K562 (cell line): ENCODE measurements around the gene CEP68. TPM values are rescaled to one million over a fixed set of nuclear protein-coding genes. Genes with fewer than 3 reads are reported as not detected.

Experiments used
- ATAC-seq: fragments of 200-7000 bp; cut with Tn5 transposase; 3 replicates; pipeline ENCODE4 v1.9.1; 2020; ENCODE audit warnings: moderate library complexity
- BruUV-seq: library from RNA; stranded (reverse); fragments of 400-500 nt; replicated peaks from 2 replicates; lab custom pipeline; 2021; lab: Mats Ljungman, UMichigan
- CTCF ChIA-PET: fragments of 300-600 bp; formaldehyde crosslinking; extraction: SDS; loops from one replicate; lab custom pipeline; 2021; ENCODE audit warnings: low intra/inter-chr PET ratio; lab: Yijun Ruan, JAX
- POLR2A ChIA-PET: fragments of 300-600, 350-650 bp; sonication (Branson Sonifier 250); formaldehyde crosslinking; extraction: SDS; loops from one replicate; lab custom pipeline; 2021; ENCODE audit warnings: antibody characterized with exemption, inconsistent platforms; lab: Yijun Ruan, JAX
- DNase-seq, 4 experiments: peaks; one replicate each; pipeline versions ENCODE4 v3.0.0 to v3.0.0-alpha.2; 2011 to 2018; ENCODE audit warnings: low spot score in 3 of 4, mixed read lengths in 3 of 4; ENCODE audit errors: extremely low read depth in 1 of 4
- FAIRE-seq: peaks from 2 replicates; lab custom pipeline; 2011; peaks lifted over from hg19 to GRCh38; lab: Jason Lieb, UNC
- H2AFZ ChIP-seq: 2 replicates; pipeline ENCODE4 v1.6.0; 2011; ENCODE audit warnings: low read depth, low read length, control low read depth, inconsistent platforms
- H3K27ac ChIP-seq: fragments of 200-600 bp; 3 replicates; pipeline ENCODE4 v1.8.0; 2011; ENCODE audit warnings: low read depth, mild to moderate bottlenecking, control low read depth, inconsistent platforms, low read length, moderate library complexity, mixed read lengths; ENCODE audit errors: extremely low read depth
- H3K27me3 ChIP-seq, 2 experiments: fragments of 300-600 bp in 1 of 2; 2 replicates in 1 of 2; 3 replicates in 1 of 2; pipeline versions ENCODE4 v1.6.0 to v1.8.0; 2011; ENCODE audit warnings: inconsistent platforms in 2 of 2, low read length in 2 of 2, mild to moderate bottlenecking in 1 of 2, mixed read lengths in 1 of 2, moderate library complexity in 1 of 2; ENCODE audit not compliant: control insufficient read depth in 2 of 2, insufficient read depth in 2 of 2
- H3K36me3 ChIP-seq: fragments of 300-600 bp; 3 replicates; pipeline ENCODE4 v1.8.0; 2011; ENCODE audit warnings: mild to moderate bottlenecking, low read length, inconsistent platforms; ENCODE audit not compliant: control insufficient read depth, insufficient read depth
- H3K4me1 ChIP-seq, 2 experiments: fragments of 200-600 bp in 1 of 2; replicated peaks in 1 of 2; 2 replicates in 1 of 2; 3 replicates in 1 of 2; pipeline versions ENCODE4 v1.5.1 to v1.8.0; 2011; ENCODE audit warnings: inconsistent platforms in 2 of 2, low read length in 2 of 2, mild to moderate bottlenecking in 1 of 2, mixed read lengths in 1 of 2, moderate library complexity in 1 of 2; ENCODE audit not compliant: control insufficient read depth in 2 of 2, insufficient read depth in 2 of 2
- H3K4me2 ChIP-seq: 2 replicates; pipeline ENCODE4 v1.6.1; 2011; ENCODE audit warnings: low read length, control low read depth, inconsistent platforms, mixed read lengths; ENCODE audit not compliant: insufficient read depth
- H3K4me3 ChIP-seq: fragments of 200-600 bp; sonication (generic), shearing (Covaris generic); 2 replicates; pipeline ENCODE4 v1.5.1; 2016; ENCODE audit warnings: control low read depth, inconsistent platforms
- H3K79me2 ChIP-seq: fragments of 200-600 bp; 3 replicates; pipeline ENCODE4 v1.8.0; 2011; ENCODE audit warnings: low read length, inconsistent platforms; ENCODE audit not compliant: control insufficient read depth, insufficient read depth
- H3K9ac ChIP-seq, 2 experiments: 2 replicates each; pipeline versions ENCODE4 v1.6.0 to v1.6.1; 2011; ENCODE audit warnings: low read depth in 2 of 2, low read length in 2 of 2, control low read depth in 1 of 2, inconsistent platforms in 1 of 2, mild to moderate bottlenecking in 1 of 2, mixed read lengths in 1 of 2; ENCODE audit not compliant: insufficient read depth in 1 of 2
- H3K9me1 ChIP-seq: one replicate; pipeline ENCODE4 v1.6.0; 2011; ENCODE audit warnings: inconsistent platforms, mild to moderate bottlenecking, low read length, moderate library complexity; ENCODE audit not compliant: control insufficient read depth, insufficient read depth
- H3K9me3 ChIP-seq: replicated peaks from 2 replicates; pipeline ENCODE4 v1.5.1; 2011; ENCODE audit warnings: low read depth, low read length, inconsistent platforms; ENCODE audit not compliant: control insufficient read depth, insufficient read depth
- H4K20me1 ChIP-seq: replicated peaks from 2 replicates; pipeline ENCODE4 v1.6.1; 2011; ENCODE audit warnings: low read length, inconsistent platforms, mixed read lengths; ENCODE audit not compliant: control insufficient read depth, insufficient read depth
- ETS2 ChIP-seq: IDR thresholded peaks from 2 replicates; pipeline ENCODE4 v1.6.1; 2016; ENCODE audit warnings: borderline replicate concordance, missing genetic modification characterization, mild to moderate bottlenecking, moderate library complexity, missing compliant biosample characterization; ENCODE audit not compliant: poor library complexity, severe bottlenecking
- FOXA3 ChIP-seq, 2 experiments: fragments of 450-650 bp in 1 of 2; sonication (generic) in 1 of 2; formaldehyde crosslinking; IDR thresholded peaks in 1 of 2; conservative IDR thresholded peaks in 1 of 2; 2 replicates each; pipeline versions ENCODE4 v1.4.0 to v1.8.0; 2020 to 2022; ENCODE audit warnings: mild to moderate bottlenecking in 2 of 2, missing genetic modification reagents in 1 of 2
- JUNB ChIP-seq: fragments of 450-650 bp; formaldehyde crosslinking; conservative IDR thresholded peaks from 2 replicates; pipeline ENCODE4 v1.4.0; 2020; ENCODE audit warnings: mild to moderate bottlenecking
- NR2C2 ChIP-seq, 2 experiments: fragments of 200-800 bp in 1 of 2; sonication (Bioruptor generic) in 1 of 2; sonication (generic) in 1 of 2; formaldehyde crosslinking in 1 of 2; IDR thresholded peaks; 2 replicates each; pipeline versions ENCODE4 v1.6.1 to v1.8.0; 2016 to 2022; ENCODE audit warnings: mild to moderate bottlenecking in 1 of 2, missing compliant biosample characterization in 1 of 2, missing genetic modification characterization in 1 of 2, missing genetic modification reagents in 1 of 2
- POLR2G ChIP-seq: fragments of 200-400 bp; formaldehyde crosslinking; IDR thresholded peaks from 2 replicates; pipeline ENCODE4 v1.6.1; 2017; ENCODE audit warnings: low read depth, mild to moderate bottlenecking, antibody characterized with exemption, low read length, moderate library complexity
- RAD21 ChIP-seq, 2 experiments: fragments of 250-450 bp in 1 of 2; fragments of 450-650 bp in 1 of 2; sonication (Bioruptor Pico) in 1 of 2; formaldehyde crosslinking in 1 of 2; IDR thresholded peaks in 1 of 2; conservative IDR thresholded peaks in 1 of 2; 2 replicates each; pipeline versions ENCODE4 v1.4.0 to v1.8.0; 2020 to 2022; ENCODE audit warnings: mild to moderate bottlenecking in 2 of 2, moderate library complexity in 1 of 2
- SMC3 ChIP-seq: conservative IDR thresholded peaks from 2 replicates; pipeline ENCODE4 v1.6.1; 2011; ENCODE audit warnings: low read depth, low read length, improper control_type of control experiment; ENCODE audit not compliant: insufficient read depth
- WGBS: fragments of 100-300 bp; shearing (Covaris generic); methylation state at CpG from one replicate; pipeline ENCODE4 v1.1.6; 2016; ENCODE audit warnings: low coverage, mixed read lengths; ENCODE audit not compliant: insufficient coverage; ENCODE audit errors: missing lambda C conversion rate; 5-methylcytosine and 5-hydroxymethylcytosine counted together
- in situ Hi-C: fragments of 300-500 bp; cut with MboI; formaldehyde crosslinking; loops from 4 replicates; pipeline ENCODE4 v1.15.0; 2018; ENCODE audit warnings: inconsistent platforms, mixed read lengths
- intact Hi-C: fragments of 100-400 bp; cut with micrococcal nuclease; formaldehyde crosslinking; loops from 2 replicates; pipeline ENCODE4 v1.14.2; 2022
- polyA plus RNA-seq, 8 experiments: library from polyadenylated mRNA; depleted of rRNA in 4 of 8; stranded (reverse) in 5 of 8; unstranded in 3 of 8; fragments of >200 nt; fragmentation: Nextera tagmentation in 2 of 8; fragmentation: Illumina TruSeq in 1 of 8; extraction: Ambion mirVana in 2 of 8; extraction: Trizol in 1 of 8; gene quantifications; 2 replicates each; pipeline versions ENCODE4 v1.2.1 to v1.2.3, GENCODE V29; 2011 to 2014; ENCODE audit warnings: inconsistent platforms in 1 of 8, missing spikeins in 1 of 8
- total RNA-seq, 7 experiments: library from RNA; depleted of rRNA in 6 of 7; stranded (reverse); fragments of >200 nt in 6 of 7; fragmentation: Illumina TruSeq in 2 of 7; extraction: Trizol in 2 of 7; gene quantifications; 2 replicates each; pipeline versions ENCODE4 v1.2.1 to v1.2.3, GENCODE V29; 2011 to 2021; ENCODE audit warnings: low replicate concordance in 1 of 7
- TF ChIP-seq, protein P1 (sequence below), 3 experiments: IDR thresholded peaks in 2 of 3; conservative IDR thresholded peaks in 1 of 3; 2 replicates each; pipeline ENCODE4 v1.5.1; 2011 to 2012; ENCODE audit warnings: low read length in 3 of 3, mild to moderate bottlenecking in 3 of 3, control low read depth in 2 of 3, improper control_type of control experiment in 1 of 3, inconsistent platforms in 1 of 3, low read depth in 1 of 3, mixed read lengths in 1 of 3, moderate library complexity in 1 of 3; ENCODE audit not compliant: insufficient read depth in 2 of 3

Gene CEP68
- total and polyA plus RNA-seq, 9 of the 15 experiments (the other 6 are each of a cell fraction or from before 2014, with no cell fraction given), result 1.4 to 8.5 (median 5.2) TPM

GRCh38 chr2:65070856-65071255, 14.6 kb downstream of the CEP68 start (continued):
- no peak for TF ChIP-seq ETS2
- TF ChIP-seq, all 486 proteins: peak for 0

DNA sequence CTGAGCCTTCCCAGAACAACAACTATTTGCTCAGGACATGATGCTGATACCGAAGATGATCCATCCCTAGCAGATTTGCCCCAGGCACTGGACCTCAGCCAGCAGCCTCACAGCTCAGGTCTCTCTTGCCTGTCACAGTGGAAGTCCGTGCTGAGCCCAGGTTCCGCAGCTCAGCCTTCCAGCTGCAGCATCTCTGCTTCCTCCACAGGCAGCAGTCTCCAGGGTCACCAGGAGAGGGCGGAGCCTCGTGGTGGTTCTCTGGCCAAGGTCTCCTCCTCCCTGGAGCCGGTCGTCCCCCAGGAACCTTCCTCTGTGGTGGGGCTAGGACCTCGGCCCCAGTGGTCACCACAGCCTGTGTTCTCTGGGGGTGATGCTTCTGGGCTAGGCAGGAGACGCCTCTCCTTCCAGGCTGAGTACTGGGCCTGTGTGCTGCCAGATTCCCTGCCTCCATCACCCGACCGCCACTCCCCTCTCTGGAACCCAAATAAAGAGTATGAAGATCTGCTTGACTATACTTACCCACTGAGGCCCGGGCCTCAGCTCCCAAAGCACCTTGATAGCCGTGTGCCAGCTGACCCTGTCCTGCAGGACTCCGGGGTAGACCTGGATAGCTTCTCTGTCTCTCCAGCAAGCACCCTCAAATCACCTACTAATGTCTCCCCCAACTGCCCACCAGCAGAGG, 15.4 kb downstream of the CEP68 start:
- H3K4me1 ChIP-seq, result peaks cover 11 to 15% of the 10 kb centered on the region in 2 experiments; a peak in 4 of 5 replicates
- 0 out of 2 replicates have a peak, but pooled peaks cover 8% of the 10 kb centered on the region for H4K20me1 ChIP-seq
- no peak overlapping the region for H3K4me2 ChIP-seq
- H3K4me3 ChIP-seq, result no peak overlapping the region
- intact Hi-C loops, result no loop called here
- POLR2A ChIA-PET, result interaction anchor here (0.6 to 3.0 kb wide), 6 partner anchors 8 to 384 kb away, joined by 3 to 17 read pairs (median 4); partner anchors contain the start of gene ACTR2
- H3K27me3 ChIP-seq, result no peaks in the 10 kb centered on the region
- peaks cover 5% of the 10 kb centered on the region; the same call in 1 of the 3 replicates for H3K79me2 ChIP-seq
- no peak overlapping the region for H3K27ac ChIP-seq
- H3K9me3 ChIP-seq, result no peaks in the 10 kb centered on the region
- no TSS peak for BruUV-seq
- peaks cover 4% of the 10 kb centered on the region for H3K9me1 ChIP-seq
- no peak overlapping the region for H2AFZ ChIP-seq
- H3K36me3 ChIP-seq, result peaks cover 61% of the 10 kb centered on the region
- no peak overlapping the region for H3K9ac ChIP-seq
- ATAC-seq (peak; percentile 65), DNase-seq (peak in 3 of 4 experiments; percentile 39 to 46 (median 41)), FAIRE-seq (no peak)
- TF ChIP-seq FOXA3 (CRISPR knock-in tag; conservative IDR thresholded peaks at IDR 0.05 in 1 of 2, IDR thresholded peaks at IDR 0.05 in 1 of 2), result no peak
- TF ChIP-seq SMC3, result peak; percentile 41
- TF ChIP-seq POLR2G, result 0 out of 2 replicates have a peak, but pooled peaks have one; percentile 46
- no peak for TF ChIP-seq JUNB
- peak; percentile 42; the same call in 1 of the 2 replicates for TF ChIP-seq NR2C2 (CRISPR knock-in tag; IDR thresholded peaks at IDR 0.05)
- TF ChIP-seq NR2C2 (tag; IDR thresholded peaks at IDR 0.05), result no peak
- peak in 1 of 2 experiments; percentile 33; a peak in 1 of 4 replicates for TF ChIP-seq RAD21 (CRISPR knock-in tag; conservative IDR thresholded peaks at IDR 0.05 in 1 of 2, IDR thresholded peaks at IDR 0.05 in 1 of 2)
- TF ChIP-seq, protein P1, sequence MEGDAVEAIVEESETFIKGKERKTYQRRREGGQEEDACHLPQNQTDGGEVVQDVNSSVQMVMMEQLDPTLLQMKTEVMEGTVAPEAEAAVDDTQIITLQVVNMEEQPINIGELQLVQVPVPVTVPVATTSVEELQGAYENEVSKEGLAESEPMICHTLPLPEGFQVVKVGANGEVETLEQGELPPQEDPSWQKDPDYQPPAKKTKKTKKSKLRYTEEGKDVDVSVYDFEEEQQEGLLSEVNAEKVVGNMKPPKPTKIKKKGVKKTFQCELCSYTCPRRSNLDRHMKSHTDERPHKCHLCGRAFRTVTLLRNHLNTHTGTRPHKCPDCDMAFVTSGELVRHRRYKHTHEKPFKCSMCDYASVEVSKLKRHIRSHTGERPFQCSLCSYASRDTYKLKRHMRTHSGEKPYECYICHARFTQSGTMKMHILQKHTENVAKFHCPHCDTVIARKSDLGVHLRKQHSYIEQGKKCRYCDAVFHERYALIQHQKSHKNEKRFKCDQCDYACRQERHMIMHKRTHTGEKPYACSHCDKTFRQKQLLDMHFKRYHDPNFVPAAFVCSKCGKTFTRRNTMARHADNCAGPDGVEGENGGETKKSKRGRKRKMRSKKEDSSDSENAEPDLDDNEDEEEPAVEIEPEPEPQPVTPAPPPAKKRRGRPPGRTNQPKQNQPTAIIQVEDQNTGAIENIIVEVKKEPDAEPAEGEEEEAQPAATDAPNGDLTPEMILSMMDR (IDR thresholded peaks at IDR 0.05 in 2 of 3, conservative IDR thresholded peaks at IDR 0.05 in 1 of 3; ENCODE audit: insufficient read depth in 2 of 3, low read depth in 1 of 3, low read length in 3 of 3), result peak; percentile 37 to 48 (median 46); a peak in 4 of 6 replicates
- TF ChIP-seq, all 486 proteins: peak for 5
- in situ Hi-C loops, result loop anchor here (5.0 kb wide), 1 partner anchor 116 kb away; no protein-coding TSS in a partner anchor
- CTCF ChIA-PET, result no interaction called here
- WGBS, result 62% methylated on average over 9 of the region's 14 CpGs
